ENCODE results near the gene KLHDC8A.

The KLHDC8A gene

DNA sequence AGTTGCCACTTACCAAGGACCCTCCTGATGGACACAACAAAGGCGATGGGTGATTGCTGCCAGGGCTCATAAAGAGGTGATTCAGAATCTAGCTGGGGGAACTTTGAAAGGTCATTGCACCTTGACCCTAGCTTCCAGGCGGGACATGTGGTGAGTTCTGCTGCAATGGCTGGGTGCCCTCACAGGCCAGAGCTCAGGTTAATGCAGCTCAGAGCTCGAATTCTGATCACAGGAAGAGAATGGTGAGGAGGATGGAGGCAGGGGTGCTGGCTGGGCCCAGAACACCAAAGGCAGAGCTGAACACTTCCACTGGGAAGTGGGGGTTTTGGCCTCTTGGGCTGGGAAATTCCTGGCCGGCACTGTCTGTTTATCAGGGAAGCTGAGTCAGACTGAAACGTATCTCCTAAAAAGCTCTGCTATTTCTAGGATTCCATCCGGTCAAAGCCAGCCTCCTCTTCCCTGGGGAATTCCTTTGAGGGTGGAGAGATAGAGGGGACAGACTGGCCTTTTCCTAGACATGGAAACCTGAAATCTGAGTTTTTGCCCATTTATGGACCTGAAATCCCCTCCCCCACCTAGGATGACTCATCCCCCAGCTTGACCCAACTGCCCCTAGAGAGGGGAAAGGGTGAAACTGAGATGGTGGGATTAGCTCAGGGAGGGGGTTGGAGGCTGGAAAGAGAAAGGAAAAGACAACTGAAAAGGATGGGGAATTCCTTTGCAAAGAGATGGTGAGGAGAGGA, 62.4 kb downstream of the KLHDC8A start:
- DNase-seq, result peak; percentile 44

DNA sequence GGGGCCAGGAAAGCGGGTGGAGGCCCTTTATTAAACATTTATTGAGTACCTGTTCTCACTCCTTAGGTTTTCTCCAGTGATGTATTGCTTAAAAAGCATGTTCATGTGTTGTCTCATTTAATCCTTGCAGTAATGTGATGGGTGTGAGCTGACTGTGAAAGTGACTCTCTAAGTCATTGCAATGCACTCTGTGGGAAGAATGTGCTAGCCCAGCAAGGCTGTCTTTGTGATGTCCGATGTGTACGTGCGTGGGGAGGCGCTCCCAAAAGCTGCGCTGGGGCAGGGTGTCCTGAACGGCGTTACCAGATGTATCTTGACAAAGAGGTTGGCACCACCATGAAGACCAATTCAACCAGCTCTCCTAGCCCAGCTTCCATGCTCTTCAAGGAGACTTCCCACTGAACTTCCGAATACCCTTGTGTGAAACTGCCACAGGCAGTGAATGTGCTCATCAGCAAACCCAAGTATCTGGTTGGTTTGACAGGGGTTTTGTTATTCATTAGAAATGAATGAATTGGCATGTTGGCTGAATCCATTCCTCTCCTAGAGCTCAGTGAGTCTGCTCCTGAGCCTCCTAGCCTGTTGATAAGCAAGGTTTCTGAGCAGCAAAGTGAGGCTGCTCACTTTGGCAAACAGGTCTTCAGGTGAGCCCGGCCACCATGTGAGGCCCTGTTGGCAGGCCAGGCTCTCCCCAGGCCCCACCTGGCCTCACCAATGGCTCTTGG, 63.2 kb downstream of the KLHDC8A start:
- no peak for DNase-seq

DNA sequence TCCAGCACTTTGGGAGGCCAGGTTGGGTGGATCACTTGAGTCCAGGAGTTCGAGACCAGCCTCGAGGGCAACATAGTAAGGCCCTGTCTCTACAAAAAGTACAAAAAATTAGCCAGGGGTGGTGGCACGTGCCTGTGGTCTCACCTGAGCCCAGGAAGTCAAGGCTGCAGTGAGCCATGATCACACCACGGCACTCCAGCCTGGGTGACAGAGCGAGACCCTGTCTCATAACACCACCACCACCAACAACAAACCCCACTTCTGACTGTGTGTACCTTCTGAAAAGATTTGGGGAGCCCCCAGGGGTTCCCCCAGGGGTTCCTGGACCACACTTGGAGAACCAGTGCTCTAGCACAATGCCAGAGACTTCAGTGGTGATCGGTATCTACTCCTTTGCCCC, 65.1 kb downstream of the KLHDC8A start:
- DNase-seq, result no peak

DNA sequence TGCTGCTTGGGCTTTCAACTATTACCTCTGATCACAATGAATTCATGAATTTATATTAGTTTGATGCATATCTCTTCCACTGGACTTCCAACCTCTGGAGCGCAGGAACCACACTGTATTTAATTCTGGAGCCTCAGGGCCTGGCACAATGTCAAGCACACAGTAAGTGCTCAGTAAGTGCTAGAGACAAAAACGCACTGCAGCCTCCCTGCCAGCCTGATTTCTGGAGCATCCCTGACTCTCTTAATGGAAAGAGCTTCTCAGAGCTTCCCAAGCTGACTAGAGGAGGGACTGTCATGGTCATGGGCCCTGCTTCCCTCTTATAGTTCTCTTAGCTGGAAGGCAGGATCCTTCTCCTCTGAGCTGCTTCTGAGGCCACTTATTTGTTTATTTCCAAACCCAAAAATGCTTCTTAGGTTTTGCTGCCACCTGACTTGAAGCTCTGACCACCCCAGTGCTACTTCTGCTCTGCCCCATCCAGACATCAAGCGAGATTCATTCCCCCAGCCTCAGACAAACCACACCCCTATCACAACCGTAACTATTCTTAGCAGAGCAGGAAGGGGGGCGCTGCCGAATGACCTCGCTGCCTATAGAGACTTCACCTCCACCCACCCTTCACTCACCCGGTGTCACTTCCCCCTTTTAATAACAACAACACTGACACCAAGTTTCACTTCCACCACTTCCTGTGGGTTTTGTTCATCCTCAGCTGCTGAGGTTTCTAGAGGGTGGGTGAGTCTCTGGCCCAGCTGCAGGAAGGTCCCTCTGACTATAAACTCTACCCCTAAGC, 68.8 kb downstream of the KLHDC8A start:
- DNase-seq, result peak; percentile 74

DNA sequence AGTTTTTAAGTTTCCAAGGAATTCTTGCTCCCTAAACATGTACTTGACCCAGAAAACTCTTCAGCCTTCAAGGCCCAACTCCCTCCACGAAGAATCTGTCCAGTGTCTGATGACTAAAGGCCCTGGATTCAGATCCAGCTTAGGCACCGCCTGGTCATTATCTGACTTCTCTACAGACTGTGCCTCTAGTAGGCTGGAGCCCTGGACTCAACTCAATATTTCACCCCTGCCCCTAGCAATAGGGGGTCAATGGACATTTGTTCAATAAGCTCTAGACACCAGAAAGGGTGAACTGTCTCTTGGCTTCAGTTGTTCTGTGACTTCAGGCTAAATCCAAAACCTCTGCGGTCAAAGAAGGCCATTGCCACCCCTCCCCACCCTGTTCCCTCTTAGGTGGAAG, 69.6 kb downstream of the KLHDC8A start:
- DNase-seq, result no peak

DNA sequence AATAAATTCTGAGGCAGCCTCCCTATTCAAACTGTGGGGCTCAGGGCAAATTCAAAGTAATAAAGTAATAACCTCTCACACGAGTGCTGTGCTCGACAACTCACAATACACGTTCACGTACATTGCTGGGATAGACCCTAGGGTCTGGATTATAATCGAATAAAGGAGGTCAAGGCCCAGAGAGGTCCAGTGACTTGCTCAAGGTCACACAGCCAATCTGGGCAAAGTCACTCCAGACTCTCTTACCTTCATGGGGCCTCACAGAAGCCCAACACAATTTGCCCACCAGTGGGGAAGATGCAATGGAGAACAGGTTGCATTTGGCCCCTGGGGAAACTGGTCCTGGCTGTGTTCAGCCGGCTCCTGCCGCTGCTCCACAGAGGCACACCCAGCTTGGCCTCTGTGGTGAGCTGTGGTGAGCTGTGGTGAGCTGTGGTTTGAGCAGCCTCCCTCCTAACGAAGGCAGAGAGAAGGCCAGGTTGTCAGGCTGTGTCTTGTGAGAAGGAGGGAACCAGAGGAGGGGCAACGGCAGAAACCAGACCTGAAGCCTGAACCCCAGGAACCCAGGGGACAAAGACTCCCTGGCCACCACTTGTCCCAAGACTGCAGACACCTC, 70.3 kb downstream of the KLHDC8A start:
- peak; percentile 63 for DNase-seq
